HUES6 (cell line): ENCODE measurements around the gene OR4C6.

Experiments
- H3K27ac ChIP-seq: 2 replicates; pipeline ENCODE4 v1.7.0; 2013; ENCODE audit warnings: low read depth, mild to moderate bottlenecking, low read length, inconsistent platforms
- H3K27me3 ChIP-seq: 2 replicates; pipeline ENCODE4 v1.6.1; 2013; ENCODE audit warnings: low read length; ENCODE audit not compliant: control insufficient read depth, insufficient read depth
- H3K36me3 ChIP-seq: 2 replicates; pipeline ENCODE4 v1.6.1; 2013; ENCODE audit warnings: low read length; ENCODE audit not compliant: control insufficient read depth, insufficient read depth
- H3K4me1 ChIP-seq: 2 replicates; pipeline ENCODE4 v1.6.1; 2013; ENCODE audit warnings: low read length; ENCODE audit not compliant: control insufficient read depth, insufficient read depth
- H3K4me3 ChIP-seq: 2 replicates; pipeline ENCODE4 v1.5.1; 2013; ENCODE audit warnings: low read depth, low read length
- H3K9ac ChIP-seq: one replicate; pipeline ENCODE4 v1.6.1; 2013; ENCODE audit warnings: mild to moderate bottlenecking, low read length
- H3K9me3 ChIP-seq: 2 replicates; pipeline ENCODE4 v1.6.1; 2013; ENCODE audit warnings: low read depth, low read length; ENCODE audit not compliant: control insufficient read depth, insufficient read depth

The OR4C6 gene

GRCh38 chr11:55701429-55701828 is 39.4 kb downstream of the OR4C6 start:
- Histone ChIP-seq H3K4me3 (no peak overlapping the region), H3K9ac (no peak overlapping the region), H3K27ac (no peak overlapping the region), H3K4me1 (no peaks in the 10 kb centered on the region), H3K36me3 (no peaks in the 10 kb centered on the region), H3K9me3 (peaks cover 32% of the 10 kb centered on the region; the same call in 1 of the 2 replicates), H3K27me3 (no peaks in the 10 kb centered on the region)

- H3K4me3 ChIP-seq, result no peak overlapping the region
- no peaks in the 10 kb centered on the region for H3K4me1 ChIP-seq
- peaks cover 14% of the 10 kb centered on the region; the same call in 1 of the 2 replicates for H3K9me3 ChIP-seq
- no peaks in the 10 kb centered on the region for H3K36me3 ChIP-seq
- H3K9ac ChIP-seq, result no peak overlapping the region
- H3K27ac ChIP-seq, result no peak overlapping the region
- H3K27me3 ChIP-seq, result no peaks in the 10 kb centered on the region
Measured at GRCh38 chr11:55707029-55707428, 45.0 kb downstream of the OR4C6 start.

- peaks cover 23% of the 10 kb centered on the region; the same call in 1 of the 2 replicates for H3K9me3 ChIP-seq
- H3K27me3 ChIP-seq, result no peaks in the 10 kb centered on the region
- no peak overlapping the region for H3K9ac ChIP-seq
- no peak overlapping the region for H3K27ac ChIP-seq
- no peaks in the 10 kb centered on the region for H3K36me3 ChIP-seq
- no peaks in the 10 kb centered on the region for H3K4me1 ChIP-seq
- H3K4me3 ChIP-seq, result no peak overlapping the region
Measured at GRCh38 chr11:55714982-55715888, 53.2 kb downstream of the OR4C6 start.
